SK-MEL-5 (cell line): Measurements from ENCODE around the gene PKIG. TPM values are rescaled to one million over a fixed set of nuclear protein-coding genes. Genes with fewer than 3 reads are reported as not detected.

ENCODE experiments used
- DNase-seq: peaks from one replicate; pipeline ENCODE4 v3.0.0-alpha.2; 2016; ENCODE audit warnings: low read depth, low spot score
- in situ Hi-C: cut with HindIII; loops from 2 replicates; pipeline ENCODE4 v1.10.0; 2016; ENCODE audit warnings: low sequenced_read_pairs, high pct_unique_total_duplicates, low pct_unique_long_range_greater_than_20kb
- total RNA-seq: library from RNA; depleted of rRNA; stranded (reverse); fragments of >200 nt; shearing (Covaris generic); gene quantifications from 2 replicates; pipeline ENCODE4 v1.2.3, GENCODE V29; 2014; rRNA removed

Gene PKIG
- total RNA-seq, 1 experiment from 2014 or later = 32.7 TPM

- DNase-seq = no peak
- in situ Hi-C loops = no loop called here
Observed at GRCh38 chr20:44660581-44660980, 78.2 kb downstream of the PKIG start.

- in situ Hi-C loops = no loop called here
- DNase-seq = no peak
Observed at GRCh38 chr20:44662261-44662660, 79.9 kb downstream of the PKIG start.

DNA sequence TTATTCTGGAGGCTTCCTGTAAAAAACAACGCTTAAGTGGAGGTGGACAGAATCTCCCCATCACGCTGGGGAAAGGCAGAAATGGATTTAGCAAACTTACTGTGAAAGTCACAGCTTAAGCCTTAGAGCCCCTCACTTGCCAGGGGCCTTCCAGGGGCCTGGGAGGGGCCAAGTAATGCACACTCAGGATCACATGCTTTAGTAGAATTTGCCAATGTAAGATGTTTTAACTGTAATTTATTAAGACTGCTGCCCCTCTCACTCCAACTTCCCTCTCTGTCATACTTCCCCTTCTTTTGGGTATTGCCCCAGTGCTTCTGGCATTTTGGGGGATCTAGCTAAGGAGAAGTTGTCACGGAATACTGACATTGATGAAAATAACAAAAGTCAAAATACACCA, 81.8 kb downstream of the PKIG start:
- in situ Hi-C loops = no loop called here

DNA sequence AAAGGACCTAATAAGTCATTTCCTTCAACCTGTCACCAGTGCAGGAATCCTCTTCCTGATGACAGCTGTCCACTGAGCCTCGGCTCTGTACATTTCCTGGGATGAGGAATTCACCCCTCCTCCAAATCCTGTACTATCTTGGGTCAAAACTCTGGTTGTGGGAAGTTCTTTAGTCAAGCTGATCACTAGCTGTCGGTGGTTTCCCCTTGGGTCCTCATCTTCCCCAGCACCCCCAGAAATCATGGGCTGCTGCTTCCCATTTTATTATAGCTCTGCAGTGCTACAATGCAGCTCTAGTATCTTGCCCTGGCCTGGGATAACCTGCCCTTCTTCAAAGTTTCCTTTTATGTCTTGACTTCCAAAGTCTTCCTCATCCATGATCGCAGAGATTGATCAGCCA, 83.7 kb downstream of the PKIG start:
- in situ Hi-C loops = no loop called here
- DNase-seq = no peak

More for the DNA sequence above, 81.8 kb downstream of the PKIG start:
- DNase-seq = no peak

Other genes starting within 250 kb of the PKIG start
- not detected in 2 replicates for gene R3HDML, start 245.5 kb upstream of the PKIG start, total RNA-seq
- 0.03 and 0.05 TPM in 2 replicates for gene HNF4A, start 226.9 kb upstream of the PKIG start, total RNA-seq
- gene TTPAL, start 106.7 kb upstream of the PKIG start, total RNA-seq = 5.7 and 6.6 TPM in 2 replicates
- 97.1 and 110 TPM in 2 replicates for gene SERINC3, start 60.5 kb upstream of the PKIG start, total RNA-seq
- gene ADA, start 69.1 kb downstream of the PKIG start, total RNA-seq = 12.4 and 13.2 TPM in 2 replicates
- 0.45 and 0.85 TPM in 2 replicates for gene CCN5, start 132.8 kb downstream of the PKIG start, total RNA-seq
- gene KCNK15, start 163.3 kb downstream of the PKIG start, total RNA-seq = 0.13 TPM in 1 of 2 replicates, not detected in the other
- 10.7 and 10.9 TPM in 2 replicates for gene RIMS4, start 228.0 kb downstream of the PKIG start, total RNA-seq